A549 (cell line): ENCODE results near the gene ZGPAT. TPM values are rescaled to one million over a fixed set of nuclear protein-coding genes. Genes with fewer than 3 reads are reported as not detected.

Experiments used
- ATAC-seq, 2 experiments: fragments of 200-7000 bp in 1 of 2; fragments of >200 bp in 1 of 2; cut with Nextera tagmentation in 1 of 2; cut with Tn5 transposase in 1 of 2; 3 replicates each; pipeline versions ENCODE4 v1.8.0 to v1.9.1; 2018 to 2020; ENCODE audit warnings: mild to moderate bottlenecking in 1 of 2, moderate library complexity in 1 of 2
- CTCF ChIA-PET: fragments of 300-600 bp; sonication (Branson Sonifier 250); formaldehyde crosslinking; extraction: SDS; loops from one replicate; lab custom pipeline; 2021; ENCODE audit warnings: antibody characterized with exemption, inconsistent platforms; lab: Yijun Ruan, JAX
- POLR2A ChIA-PET: fragments of 350-600 bp; formaldehyde crosslinking; extraction: SDS; loops from one replicate; lab custom pipeline; 2021; ENCODE audit warnings: antibody characterized with exemption, inconsistent platforms; lab: Yijun Ruan, JAX
- DNase-seq, 2 experiments: peaks; one replicate each; pipeline versions ENCODE4 v3.0.0 to v3.0.0-alpha.2; 2011 to 2016; ENCODE audit warnings: low read depth in 1 of 2, low spot score in 1 of 2
- FAIRE-seq: peaks from 2 replicates; lab custom pipeline; 2011; peaks lifted over from hg19 to GRCh38; lab: Jason Lieb, UNC
- H3K27ac ChIP-seq, 2 experiments: fragments of >200 bp; sonication (Bioruptor Twin); formaldehyde crosslinking; 3 replicates each; pipeline ENCODE4 v1.5.1; 2016 to 2017
- H3K4me1 ChIP-seq: fragments of >200 bp; sonication (Bioruptor Twin); formaldehyde crosslinking; 3 replicates; pipeline ENCODE4 v1.6.1; 2016
- H3K4me2 ChIP-seq: fragments of >200 bp; sonication (Bioruptor Twin); formaldehyde crosslinking; 3 replicates; pipeline ENCODE4 v1.6.1; 2016
- H3K4me3 ChIP-seq: fragments of >200 bp; sonication (Bioruptor Twin); formaldehyde crosslinking; 3 replicates; pipeline ENCODE4 v1.5.1; 2016
- H3K9me3 ChIP-seq: fragments of >200 bp; sonication (Bioruptor Twin); formaldehyde crosslinking; 3 replicates; pipeline ENCODE4 v1.6.1; 2016
- CHD2 ChIP-seq: fragments of 150-350 bp; IDR thresholded peaks from 2 replicates; pipeline ENCODE4 v1.6.1; 2014; ENCODE audit warnings: low read length; ENCODE audit not compliant: partially characterized antibody
- CHD4 ChIP-seq: fragments of 200-600 bp; sonication (generic); IDR thresholded peaks from 2 replicates; pipeline ENCODE4 v1.6.1; 2016; ENCODE audit warnings: antibody characterized with exemption, mild to moderate bottlenecking, borderline replicate concordance
- JUN ChIP-seq, 2 experiments: fragments of >200 bp; sonication (Bioruptor Twin); formaldehyde crosslinking; IDR thresholded peaks; 2 replicates in 1 of 2; 3 replicates in 1 of 2; pipeline ENCODE4 v1.6.1; 2016 to 2017
- MAZ ChIP-seq: fragments of 150-350 bp; IDR thresholded peaks from 2 replicates; pipeline ENCODE4 v1.6.1; 2014; ENCODE audit warnings: antibody characterized with exemption, low read depth, low read length, borderline replicate concordance
- NFE2L2 ChIP-seq: fragments of 150-350 bp; conservative IDR thresholded peaks from 2 replicates; pipeline ENCODE4 v1.6.1; 2014; ENCODE audit warnings: low read length
- NR3C1 ChIP-seq: fragments of >200 bp; sonication (Bioruptor Twin); formaldehyde crosslinking; IDR thresholded peaks from 3 replicates; pipeline ENCODE4 v1.6.1; 2017
- TP53 ChIP-seq: fragments of 250-450 bp; sonication (Bioruptor Pico); IDR thresholded peaks from 2 replicates; pipeline ENCODE4 v1.5.0; 2021; ENCODE audit warnings: mild to moderate bottlenecking, moderate library complexity
- ZNF302 ChIP-seq: fragments of 250-450 bp; sonication (Bioruptor Pico); IDR thresholded peaks from 2 replicates; pipeline ENCODE4 v1.9.0; 2021; ENCODE audit warnings: inconsistent platforms, mild to moderate bottlenecking, moderate library complexity
- WGBS: methylation state at CpG from one replicate; pipeline ENCODE4 v1.1.6; 2017; ENCODE audit errors: missing lambda C conversion rate; 5-methylcytosine and 5-hydroxymethylcytosine counted together
- polyA plus RNA-seq, 4 experiments: library from polyadenylated mRNA; depleted of rRNA in 3 of 4; stranded (reverse); fragments of >200 nt; fragmentation: RNase III in 1 of 4; extraction: RNeasy Plus Mini Kit Qiagen cat#74134 plus additional on column Dnase treatment in 1 of 4; gene quantifications; 2 replicates in 3 of 4; 3 replicates in 1 of 4; pipeline ENCODE4 v1.2.3, GENCODE V29; 2011 to 2017
- TF ChIP-seq, protein P1 (sequence below): fragments of >200 bp; sonication (Bioruptor Twin); formaldehyde crosslinking; IDR thresholded peaks from 3 replicates; pipeline ENCODE4 v1.6.1; 2016
- TF ChIP-seq, protein P2 (sequence below): fragments of >200 bp; sonication (Bioruptor Twin); formaldehyde crosslinking; IDR thresholded peaks from 2 replicates; pipeline ENCODE4 v1.6.1; 2016
- TF ChIP-seq, protein P3 (sequence below): fragments of 450-650 bp; IDR thresholded peaks from 2 replicates; pipeline ENCODE4 v1.6.1; 2014; ENCODE audit warnings: antibody characterized with exemption
- TF ChIP-seq, protein P4 (sequence below): fragments of 200-600 bp; sonication (generic); IDR thresholded peaks from 2 replicates; pipeline ENCODE4 v1.6.1; 2016; ENCODE audit warnings: antibody characterized with exemption, mild to moderate bottlenecking, moderate library complexity
- TF ChIP-seq, protein P5 (sequence below): IDR thresholded peaks from 2 replicates; pipeline ENCODE4 v1.6.1; 2012

Gene ZGPAT
- polyA plus RNA-seq, 2 of the 4 experiments (the other 2 are of a cell fraction) = 9.5 to 23.9 TPM

DNA sequence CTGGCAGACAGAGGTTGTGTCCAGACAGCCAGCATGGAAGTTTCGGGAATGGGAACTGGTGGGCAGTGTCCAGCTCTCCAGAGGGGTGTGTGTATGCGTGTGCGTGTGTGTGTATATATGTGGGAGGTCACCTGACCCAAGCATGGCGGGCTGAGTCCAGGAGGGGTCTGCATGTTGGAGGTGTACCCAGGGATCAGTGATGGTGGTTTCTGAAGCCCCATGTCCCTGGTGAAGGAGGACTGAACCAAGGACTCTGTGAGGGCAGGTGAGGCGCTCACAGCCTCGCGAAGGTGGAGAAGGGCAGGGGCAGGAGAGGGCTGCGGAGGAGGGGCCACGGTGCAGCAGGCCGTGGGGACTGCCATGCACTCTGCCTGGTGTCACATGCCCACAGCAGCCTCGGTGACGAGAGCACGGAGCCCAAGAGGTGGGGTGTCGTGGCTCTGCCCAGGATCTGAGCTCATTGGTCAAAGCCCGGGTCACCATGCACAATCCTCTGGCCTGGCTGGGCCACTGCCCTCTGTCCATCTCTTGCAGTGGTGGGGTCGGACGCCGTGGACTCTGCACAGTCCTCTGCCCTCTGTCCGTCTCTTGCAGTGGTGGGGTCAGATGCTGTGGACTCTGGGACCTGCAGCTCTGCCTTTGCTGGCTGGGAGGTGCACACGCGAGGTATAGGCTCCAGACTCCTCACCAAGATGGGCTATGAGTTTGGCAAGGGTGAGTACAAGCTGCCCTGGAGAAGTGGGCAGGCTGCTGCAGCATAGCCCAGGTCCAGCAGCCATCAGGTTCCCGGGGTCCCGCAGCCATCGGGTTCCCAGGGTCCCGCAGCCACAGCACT lies 26.5 kb downstream of the ZGPAT start:
- ATAC-seq = no peak
- WGBS = 89% methylated on average over 23 of the region's 25 CpGs
- DNase-seq = no peak
- Histone ChIP-seq H3K9me3 (no peaks in the 10 kb centered on the region), H3K4me2 (no peak overlapping the region), H3K27ac (no peak overlapping the region), H3K4me3 (no peak overlapping the region)
- FAIRE-seq = no peak
- CTCF ChIA-PET = interaction anchor here (0.8 to 1.8 kb wide), 4 partner anchors 12 to 196 kb away, joined by 3 to 6 read pairs (median 3); partner anchors contain the start of gene PTK6
- POLR2A ChIA-PET = no interaction called here
- TF ChIP-seq, protein P1, sequence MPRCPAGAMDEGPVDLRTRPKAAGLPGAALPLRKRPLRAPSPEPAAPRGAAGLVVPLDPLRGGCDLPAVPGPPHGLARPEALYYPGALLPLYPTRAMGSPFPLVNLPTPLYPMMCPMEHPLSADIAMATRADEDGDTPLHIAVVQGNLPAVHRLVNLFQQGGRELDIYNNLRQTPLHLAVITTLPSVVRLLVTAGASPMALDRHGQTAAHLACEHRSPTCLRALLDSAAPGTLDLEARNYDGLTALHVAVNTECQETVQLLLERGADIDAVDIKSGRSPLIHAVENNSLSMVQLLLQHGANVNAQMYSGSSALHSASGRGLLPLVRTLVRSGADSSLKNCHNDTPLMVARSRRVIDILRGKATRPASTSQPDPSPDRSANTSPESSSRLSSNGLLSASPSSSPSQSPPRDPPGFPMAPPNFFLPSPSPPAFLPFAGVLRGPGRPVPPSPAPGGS = no peak
- TF ChIP-seq MAZ (no peak), CHD4 (no peak), JUN (IDR thresholded peaks at IDR 0.05) (no peak), ZNF302 (CRISPR knock-in tag) (no peak)
- TF ChIP-seq, protein P2, sequence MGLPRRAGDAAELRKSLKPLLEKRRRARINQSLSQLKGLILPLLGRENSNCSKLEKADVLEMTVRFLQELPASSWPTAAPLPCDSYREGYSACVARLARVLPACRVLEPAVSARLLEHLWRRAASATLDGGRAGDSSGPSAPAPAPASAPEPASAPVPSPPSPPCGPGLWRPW = no peak
- TF ChIP-seq, all 56 proteins: peak for 0
- H3K4me1 ChIP-seq = peaks cover 5% of the 10 kb centered on the region

DNA sequence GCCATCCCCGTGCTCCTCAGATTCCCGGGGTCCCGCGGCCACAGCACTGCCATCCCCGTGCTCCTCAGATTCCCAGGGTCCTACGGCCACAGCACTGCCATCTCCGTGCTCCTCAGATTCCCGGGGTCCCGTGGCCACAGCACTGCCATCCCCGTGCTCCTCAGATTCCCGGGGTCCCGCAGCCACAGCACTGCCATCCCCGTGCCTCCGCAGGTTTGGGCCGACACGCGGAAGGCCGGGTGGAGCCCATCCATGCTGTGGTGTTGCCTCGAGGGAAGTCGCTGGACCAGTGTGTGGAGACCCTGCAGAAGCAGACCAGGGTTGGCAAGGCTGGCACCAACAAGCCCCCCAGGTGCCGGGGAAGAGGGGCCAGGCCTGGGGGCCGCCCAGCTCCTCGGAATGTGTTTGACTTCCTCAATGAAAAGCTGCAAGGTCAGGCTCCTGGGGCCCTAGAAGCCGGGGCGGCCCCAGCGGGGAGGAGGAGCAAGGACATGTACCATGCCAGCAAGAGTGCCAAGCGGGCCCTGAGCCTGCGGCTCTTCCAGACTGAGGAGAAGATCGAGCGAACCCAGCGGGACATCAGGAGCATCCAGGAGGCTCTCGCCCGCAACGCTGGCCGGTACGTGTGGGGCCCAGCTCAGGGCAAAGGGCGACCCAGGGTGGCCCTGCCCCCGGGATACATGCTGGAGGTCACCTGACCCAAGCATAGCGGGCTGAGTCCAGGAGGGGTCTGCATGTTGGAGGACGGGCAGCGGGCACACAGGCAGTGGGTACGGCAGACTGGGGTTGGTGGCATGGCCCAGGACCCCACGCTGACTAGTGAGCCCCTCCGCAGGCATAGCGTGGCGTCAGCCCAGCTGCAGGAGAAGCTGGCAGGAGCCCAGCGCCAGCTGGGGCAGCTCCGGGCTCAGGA lies 27.4 kb downstream of the ZGPAT start:
- no peak overlapping the region for H3K4me2 ChIP-seq
- TF ChIP-seq, protein P3, sequence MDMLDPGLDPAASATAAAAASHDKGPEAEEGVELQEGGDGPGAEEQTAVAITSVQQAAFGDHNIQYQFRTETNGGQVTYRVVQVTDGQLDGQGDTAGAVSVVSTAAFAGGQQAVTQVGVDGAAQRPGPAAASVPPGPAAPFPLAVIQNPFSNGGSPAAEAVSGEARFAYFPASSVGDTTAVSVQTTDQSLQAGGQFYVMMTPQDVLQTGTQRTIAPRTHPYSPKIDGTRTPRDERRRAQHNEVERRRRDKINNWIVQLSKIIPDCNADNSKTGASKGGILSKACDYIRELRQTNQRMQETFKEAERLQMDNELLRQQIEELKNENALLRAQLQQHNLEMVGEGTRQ = no peak
- TF ChIP-seq, protein P4, sequence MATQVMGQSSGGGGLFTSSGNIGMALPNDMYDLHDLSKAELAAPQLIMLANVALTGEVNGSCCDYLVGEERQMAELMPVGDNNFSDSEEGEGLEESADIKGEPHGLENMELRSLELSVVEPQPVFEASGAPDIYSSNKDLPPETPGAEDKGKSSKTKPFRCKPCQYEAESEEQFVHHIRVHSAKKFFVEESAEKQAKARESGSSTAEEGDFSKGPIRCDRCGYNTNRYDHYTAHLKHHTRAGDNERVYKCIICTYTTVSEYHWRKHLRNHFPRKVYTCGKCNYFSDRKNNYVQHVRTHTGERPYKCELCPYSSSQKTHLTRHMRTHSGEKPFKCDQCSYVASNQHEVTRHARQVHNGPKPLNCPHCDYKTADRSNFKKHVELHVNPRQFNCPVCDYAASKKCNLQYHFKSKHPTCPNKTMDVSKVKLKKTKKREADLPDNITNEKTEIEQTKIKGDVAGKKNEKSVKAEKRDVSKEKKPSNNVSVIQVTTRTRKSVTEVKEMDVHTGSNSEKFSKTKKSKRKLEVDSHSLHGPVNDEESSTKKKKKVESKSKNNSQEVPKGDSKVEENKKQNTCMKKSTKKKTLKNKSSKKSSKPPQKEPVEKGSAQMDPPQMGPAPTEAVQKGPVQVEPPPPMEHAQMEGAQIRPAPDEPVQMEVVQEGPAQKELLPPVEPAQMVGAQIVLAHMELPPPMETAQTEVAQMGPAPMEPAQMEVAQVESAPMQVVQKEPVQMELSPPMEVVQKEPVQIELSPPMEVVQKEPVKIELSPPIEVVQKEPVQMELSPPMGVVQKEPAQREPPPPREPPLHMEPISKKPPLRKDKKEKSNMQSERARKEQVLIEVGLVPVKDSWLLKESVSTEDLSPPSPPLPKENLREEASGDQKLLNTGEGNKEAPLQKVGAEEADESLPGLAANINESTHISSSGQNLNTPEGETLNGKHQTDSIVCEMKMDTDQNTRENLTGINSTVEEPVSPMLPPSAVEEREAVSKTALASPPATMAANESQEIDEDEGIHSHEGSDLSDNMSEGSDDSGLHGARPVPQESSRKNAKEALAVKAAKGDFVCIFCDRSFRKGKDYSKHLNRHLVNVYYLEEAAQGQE = no peak
- no peak for TF ChIP-seq NFE2L2
- TF ChIP-seq CHD2 = no peak
- TF ChIP-seq, protein P5, sequence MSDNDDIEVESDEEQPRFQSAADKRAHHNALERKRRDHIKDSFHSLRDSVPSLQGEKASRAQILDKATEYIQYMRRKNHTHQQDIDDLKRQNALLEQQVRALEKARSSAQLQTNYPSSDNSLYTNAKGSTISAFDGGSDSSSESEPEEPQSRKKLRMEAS = no peak
- no peak for TF ChIP-seq TP53
- TF ChIP-seq NR3C1 = no peak
- no peak overlapping the region for H3K4me3 ChIP-seq
- ChIA-PET CTCF (interaction anchor here (0.8 to 1.8 kb wide), 6 partner anchors 13 to 197 kb away, joined by 3 to 7 read pairs (median 4); partner anchors contain the start of genes PTK6 and TPD52L2), POLR2A (no interaction called here)
- FAIRE-seq = no peak
- H3K4me1 ChIP-seq = peaks cover 5% of the 10 kb centered on the region
- WGBS = 90% methylated on average over 43 of the region's 48 CpGs
- ATAC-seq = no peak
- no peaks in the 10 kb centered on the region for H3K9me3 ChIP-seq
- no peak for DNase-seq
- H3K27ac ChIP-seq = no peak overlapping the region
